Measurements from ENCODE around the gene CHD6.

GRCh38 chr20:41645372-41645771 is 27.2 kb upstream of the CHD6 start:
- TF ChIP-seq CTCF (conservative IDR thresholded peaks at IDR 0.05) (no peak), EZH2 (IDR thresholded peaks at IDR 0.05; ENCODE audit: low read depth) (no peak)

Measured in PC-9 (cell line).